Trophoblast cell (in vitro differentiated cells and primary cell): ENCODE data around the gene CPXM2.

Experiments used
- DNase-seq, 2 donors: peaks; one replicate each; pipeline ENCODE4 v3.0.0-alpha.2; 2016
- H2AFZ ChIP-seq: 2 replicates; pipeline ENCODE4 v1.6.1; 2013; ENCODE audit warnings: low read length, moderate library complexity, mild to moderate bottlenecking; ENCODE audit not compliant: insufficient read depth, poor library complexity
- H2AK5ac ChIP-seq: 2 replicates; pipeline ENCODE4 v1.6.1; 2013; ENCODE audit warnings: mild to moderate bottlenecking, low read length
- H2BK120ac ChIP-seq: 2 replicates; pipeline ENCODE4 v1.6.1; 2013; ENCODE audit warnings: low read length, mild to moderate bottlenecking, moderate library complexity; ENCODE audit not compliant: insufficient read depth, poor library complexity
- H2BK12ac ChIP-seq: 2 replicates; pipeline ENCODE4 v1.6.1; 2013; ENCODE audit warnings: mild to moderate bottlenecking, low read length, moderate library complexity
- H2BK5ac ChIP-seq: 2 replicates; pipeline ENCODE4 v1.6.1; 2013; ENCODE audit warnings: low read length, low read depth, moderate library complexity, mild to moderate bottlenecking; ENCODE audit not compliant: poor library complexity
- H3K14ac ChIP-seq: 2 replicates; pipeline ENCODE4 v1.6.1; 2013; ENCODE audit warnings: mild to moderate bottlenecking, low read length
- H3K18ac ChIP-seq: 2 replicates; pipeline ENCODE4 v1.6.1; 2013; ENCODE audit warnings: mild to moderate bottlenecking, low read length
- H3K23ac ChIP-seq: 2 replicates; pipeline ENCODE4 v1.6.1; 2013; ENCODE audit warnings: low read length
- H3K27ac ChIP-seq: 2 replicates; pipeline ENCODE4 v1.5.1; 2013; ENCODE audit warnings: low read depth, mild to moderate bottlenecking, inconsistent platforms, low read length, moderate library complexity
- H3K27me3 ChIP-seq: 2 replicates; pipeline ENCODE4 v1.6.1; 2013; ENCODE audit warnings: inconsistent platforms, mild to moderate bottlenecking, low read length, moderate library complexity; ENCODE audit not compliant: insufficient read depth
- H3K36me3 ChIP-seq, 2 experiments: 1 replicate in 1 of 2; 2 replicates in 1 of 2; pipeline ENCODE4 v1.6.1; 2013; ENCODE audit warnings: low read length in 2 of 2, mild to moderate bottlenecking in 2 of 2, moderate library complexity in 1 of 2; ENCODE audit not compliant: insufficient read depth in 2 of 2, control insufficient read depth in 1 of 2
- H3K4ac ChIP-seq: 2 replicates; pipeline ENCODE4 v1.6.1; 2013; ENCODE audit warnings: low read depth, mild to moderate bottlenecking, low read length, moderate library complexity
- H3K4me1 ChIP-seq, 2 experiments: 1 replicate in 1 of 2; 2 replicates in 1 of 2; pipeline ENCODE4 v1.6.1; 2013; ENCODE audit warnings: low read length in 2 of 2, mild to moderate bottlenecking in 2 of 2, moderate library complexity in 1 of 2; ENCODE audit not compliant: insufficient read depth in 2 of 2, control insufficient read depth in 1 of 2
- H3K4me2 ChIP-seq: 2 replicates; pipeline ENCODE4 v1.6.1; 2013; ENCODE audit warnings: inconsistent platforms, mild to moderate bottlenecking, low read length, moderate library complexity
- H3K4me3 ChIP-seq: 2 replicates; pipeline ENCODE4 v1.5.1; 2013; ENCODE audit warnings: mild to moderate bottlenecking, low read depth, low read length, inconsistent platforms
- H3K79me1 ChIP-seq: one replicate; pipeline ENCODE4 v1.6.1; 2013; ENCODE audit warnings: low read length
- H3K79me2 ChIP-seq: 2 replicates; pipeline ENCODE4 v1.6.1; 2013; ENCODE audit warnings: low read length, mild to moderate bottlenecking; ENCODE audit not compliant: control insufficient read depth, insufficient read depth, poor library complexity
- H3K9ac ChIP-seq: 2 replicates; pipeline ENCODE4 v1.6.1; 2013; ENCODE audit warnings: mild to moderate bottlenecking, low read length
- H3K9me3 ChIP-seq: 2 replicates; pipeline ENCODE4 v1.6.1; 2013; ENCODE audit warnings: low read depth, mild to moderate bottlenecking, control low read depth, inconsistent platforms, low read length; ENCODE audit not compliant: insufficient read depth
- H4K12ac ChIP-seq: 2 replicates; pipeline ENCODE4 v1.6.1; 2013; ENCODE audit warnings: low read depth, mild to moderate bottlenecking, low read length, moderate library complexity
- H4K8ac ChIP-seq: 2 replicates; pipeline ENCODE4 v1.6.1; 2013; ENCODE audit warnings: low read depth, mild to moderate bottlenecking, low read length, moderate library complexity
- H4K91ac ChIP-seq: one replicate; pipeline ENCODE4 v1.6.1; 2013; ENCODE audit warnings: low read depth, mild to moderate bottlenecking, low read length, moderate library complexity
- WGBS: extraction: QIAGEN DNeasy Blood & Tissue Kit; methylation state at CpG from one replicate; pipeline ENCODE4 v1.1.7; 2013; ENCODE audit warnings: missing lambda C conversion rate; ENCODE audit not compliant: insufficient read length, insufficient coverage; ENCODE audit errors: extremely low coverage; 5-methylcytosine and 5-hydroxymethylcytosine counted together

The CPXM2 gene

GRCh38 chr10:123913688-123914268 is 22.2 kb upstream of the CPXM2 start:
- Histone ChIP-seq H2BK12ac (no peak overlapping the region), H2AFZ (no peak overlapping the region)
- 100% methylated on average over 2 of the region's 8 CpGs for WGBS

DNA sequence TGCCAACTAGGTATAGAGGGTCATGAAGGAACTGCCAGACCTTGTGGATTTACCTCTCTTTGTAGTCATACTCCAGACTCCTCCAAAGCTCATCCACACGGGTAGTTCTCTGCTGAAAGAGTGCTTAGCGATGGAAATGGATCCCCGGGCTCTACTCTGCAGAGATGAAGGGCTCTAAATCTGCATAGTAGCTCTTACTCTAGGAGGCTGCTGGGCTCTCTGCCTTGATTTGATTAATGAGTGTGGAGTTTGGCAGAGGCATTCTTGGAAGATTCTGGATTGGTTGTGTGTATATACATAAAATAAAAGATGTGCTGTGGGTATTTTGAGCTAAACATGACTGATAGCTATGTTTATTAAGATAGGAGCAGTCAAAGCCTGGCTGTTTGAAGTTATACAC is 21.3 kb upstream of the CPXM2 start:
- Histone ChIP-seq H2BK5ac (no peak overlapping the region), H2BK120ac (no peak overlapping the region), H3K14ac (no peak overlapping the region), H3K9ac (no peak overlapping the region), H4K8ac (no peak overlapping the region), H2AFZ (no peak overlapping the region), H3K23ac (no peak overlapping the region), H2BK12ac (no peak overlapping the region), H3K4ac (no peak overlapping the region), H3K27me3 (no peaks in the 10 kb centered on the region), H3K9me3 (no peaks in the 10 kb centered on the region), H3K79me2 (no peaks in the 10 kb centered on the region), H3K4me3 (no peak overlapping the region), H4K12ac (no peak overlapping the region), H3K4me2 (no peak overlapping the region), H2AK5ac (no peak overlapping the region), H3K4me1 (peaks cover 0 to 4% of the 10 kb centered on the region in 2 experiments), H3K79me1 (no peaks in the 10 kb centered on the region), H4K91ac (no peak overlapping the region), H3K18ac (no peak overlapping the region), H3K27ac (no peak overlapping the region), H3K36me3 (no peaks in the 10 kb centered on the region)
- no peak for DNase-seq
- no CpG with 5 or more reads among the region's 3 CpGs for WGBS

More at GRCh38 chr10:123913688-123914268, 22.2 kb upstream of the CPXM2 start:
- Histone ChIP-seq H3K9ac (no peak overlapping the region), H4K12ac (no peak overlapping the region), H2BK5ac (no peak overlapping the region), H4K91ac (no peak overlapping the region), H3K23ac (no peak overlapping the region), H3K36me3 (no peaks in the 10 kb centered on the region), H2BK120ac (no peak overlapping the region), H3K4me1 (peaks cover 0 to 4% of the 10 kb centered on the region in 2 experiments), H4K8ac (no peak overlapping the region), H3K4ac (no peak overlapping the region), H3K18ac (no peak overlapping the region), H2AK5ac (no peak overlapping the region), H3K27ac (no peak overlapping the region), H3K27me3 (no peaks in the 10 kb centered on the region), H3K4me2 (no peak overlapping the region), H3K79me1 (no peaks in the 10 kb centered on the region), H3K79me2 (no peaks in the 10 kb centered on the region), H3K4me3 (no peak overlapping the region), H3K14ac (no peak overlapping the region), H3K9me3 (no peaks in the 10 kb centered on the region)
- DNase-seq, result peak in 1 of 2 donors; percentile 21

DNA sequence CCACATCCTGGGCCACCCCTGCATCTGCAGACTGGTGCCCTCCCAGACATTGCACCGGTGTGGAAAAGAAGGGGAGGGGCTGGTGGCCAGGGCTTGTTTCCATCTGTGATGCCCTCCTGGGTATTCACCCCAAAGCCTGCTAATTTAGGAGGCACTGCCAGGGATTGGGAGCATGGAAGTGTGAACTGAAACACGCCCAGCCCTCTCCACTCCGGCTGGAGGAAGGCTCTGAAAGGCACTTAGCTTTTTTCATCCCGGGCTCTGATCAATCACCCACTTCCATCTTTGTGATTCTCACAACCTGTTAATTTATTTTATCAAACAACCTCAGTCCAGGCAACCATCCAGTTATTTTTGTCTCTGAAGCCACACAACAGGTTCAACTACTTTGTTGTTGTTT is 20.9 kb upstream of the CPXM2 start:
- Histone ChIP-seq H2BK12ac (no peak overlapping the region), H3K9me3 (no peaks in the 10 kb centered on the region), H3K14ac (no peak overlapping the region), H3K18ac (no peak overlapping the region), H3K4me3 (no peak overlapping the region), H4K8ac (no peak overlapping the region), H4K12ac (no peak overlapping the region), H3K79me2 (no peaks in the 10 kb centered on the region), H3K9ac (no peak overlapping the region), H2AK5ac (no peak overlapping the region), H3K79me1 (no peaks in the 10 kb centered on the region), H3K4ac (no peak overlapping the region), H3K36me3 (no peaks in the 10 kb centered on the region), H3K4me1 (peaks cover 0 to 4% of the 10 kb centered on the region in 2 experiments), H2BK5ac (no peak overlapping the region), H4K91ac (no peak overlapping the region), H2AFZ (no peak overlapping the region), H2BK120ac (no peak overlapping the region), H3K27me3 (no peaks in the 10 kb centered on the region), H3K4me2 (no peak overlapping the region), H3K27ac (no peak overlapping the region), H3K23ac (no peak overlapping the region)
- no CpG with 5 or more reads among the region's 4 CpGs for WGBS
- DNase-seq, result no peak

GRCh38 chr10:123911866-123912265 is 20.3 kb upstream of the CPXM2 start:
- no peak for DNase-seq
- H3K36me3 ChIP-seq, result no peaks in the 10 kb centered on the region
- no peak overlapping the region for H3K23ac ChIP-seq
- no peaks in the 10 kb centered on the region for H3K27me3 ChIP-seq
- H3K9ac ChIP-seq, result no peak overlapping the region
- H3K27ac ChIP-seq, result no peak overlapping the region
- H2BK12ac ChIP-seq, result no peak overlapping the region
- no peak overlapping the region for H3K4me3 ChIP-seq
- no peak overlapping the region for H3K4ac ChIP-seq
- H3K79me1 ChIP-seq, result no peaks in the 10 kb centered on the region
- H3K4me1 ChIP-seq, result peaks cover 0 to 4% of the 10 kb centered on the region in 2 experiments
- no CpG with 5 or more reads among the region's 9 CpGs for WGBS
- no peak overlapping the region for H4K8ac ChIP-seq
- H3K4me2 ChIP-seq, result no peak overlapping the region
- no peak overlapping the region for H4K12ac ChIP-seq
- no peak overlapping the region for H3K14ac ChIP-seq
- no peaks in the 10 kb centered on the region for H3K79me2 ChIP-seq
- no peak overlapping the region for H2BK5ac ChIP-seq
- H4K91ac ChIP-seq, result no peak overlapping the region
- no peaks in the 10 kb centered on the region for H3K9me3 ChIP-seq
- H2AK5ac ChIP-seq, result no peak overlapping the region
- no peak overlapping the region for H2BK120ac ChIP-seq
- no peak overlapping the region for H2AFZ ChIP-seq
- H3K18ac ChIP-seq, result no peak overlapping the region
